HG02970 (cell line): ENCODE measurements around the gene FRAS1.

Experiments
- ATAC-seq: cut with Tn5 transposase; IDR thresholded peaks from one replicate; pipeline ENCODE4 v1.9.1; 2021; ENCODE audit warnings: mild to moderate bottlenecking, moderate library complexity, moderate number of reproducible peaks; ENCODE audit not compliant: unreplicated experiment, low FRiP score

Gene FRAS1

GRCh38 chr4:78560296-78560963 lies 503.3 kb downstream of the FRAS1 start:
- ATAC-seq, result no peak

DNA sequence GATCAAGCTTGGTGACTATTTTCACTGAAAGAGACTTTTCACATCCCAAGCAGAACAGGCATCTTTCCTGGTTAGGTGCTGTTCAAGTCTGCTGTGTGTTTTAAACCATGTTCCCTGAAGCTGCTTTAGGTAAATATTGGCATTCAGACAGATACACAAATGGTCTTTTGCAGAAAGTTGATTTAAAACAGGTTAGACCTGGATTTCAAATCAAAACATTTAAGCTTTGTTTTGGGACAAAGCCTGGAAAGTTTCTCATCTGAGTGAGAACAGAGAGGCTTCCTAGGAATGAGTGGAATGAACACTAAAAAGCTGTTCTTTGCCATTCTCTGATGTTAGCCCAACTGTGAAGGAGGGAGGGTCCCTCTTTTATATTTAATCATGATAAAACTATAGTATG lies 504.6 kb downstream of the FRAS1 start:
- ATAC-seq, result no peak

GRCh38 chr4:78562687-78563086 lies 505.6 kb downstream of the FRAS1 start:
- no peak for ATAC-seq

- ATAC-seq, result no peak
These were observed 508.8 kb downstream of the FRAS1 start for GRCh38 chr4:78565971-78566372.

DNA sequence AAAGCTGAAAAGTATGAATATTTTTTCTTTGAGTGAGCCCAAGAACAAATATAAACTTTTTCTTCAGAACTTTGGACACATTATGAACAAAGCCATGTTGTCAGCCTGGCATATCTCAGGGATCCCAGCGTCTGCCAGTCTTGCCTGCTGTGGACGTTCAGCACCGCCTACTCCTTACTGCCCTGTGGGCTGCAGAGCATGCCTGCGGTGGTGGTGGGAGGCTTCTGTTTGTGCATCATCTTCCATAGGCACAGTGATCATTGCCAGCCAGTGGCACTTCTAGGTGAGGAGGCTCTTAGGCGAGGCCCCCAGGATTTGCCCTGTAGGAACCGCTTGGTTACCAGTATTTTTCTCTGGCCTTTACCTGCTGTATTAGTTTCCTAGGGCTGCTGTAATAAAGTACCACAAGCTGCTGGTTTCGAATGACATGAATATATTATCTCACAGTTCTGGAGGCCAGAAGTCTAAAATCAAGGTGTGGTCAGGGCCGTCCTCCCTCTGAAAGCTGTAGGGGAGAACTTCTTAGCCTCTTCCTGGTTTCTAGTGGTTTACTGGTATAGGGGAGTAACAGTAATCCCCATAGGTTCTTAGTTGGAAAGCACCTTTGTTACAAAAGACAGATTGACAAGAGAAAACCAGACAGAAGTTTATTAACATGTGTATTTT lies 509.8 kb downstream of the FRAS1 start:
- no peak for ATAC-seq

- no peak for ATAC-seq
These were observed 510.5 kb downstream of the FRAS1 start for GRCh38 chr4:78567500-78568060.

- peak; percentile 42 for ATAC-seq
These were observed 511.6 kb downstream of the FRAS1 start for GRCh38 chr4:78568640-78569305.

GRCh38 chr4:78569306-78569821 lies 512.2 kb downstream of the FRAS1 start:
- ATAC-seq, result no peak

- no peak for ATAC-seq
These were observed 513.0 kb downstream of the FRAS1 start for GRCh38 chr4:78570117-78570516.

- no peak for ATAC-seq
These were observed 514.7 kb downstream of the FRAS1 start for GRCh38 chr4:78571804-78572203.

GRCh38 chr4:78578674-78579425 lies 521.7 kb downstream of the FRAS1 start:
- ATAC-seq, result no peak

GRCh38 chr4:78581618-78582017 lies 524.5 kb downstream of the FRAS1 start:
- ATAC-seq, result no peak

- no peak for ATAC-seq
These were observed 527.9 kb downstream of the FRAS1 start for GRCh38 chr4:78584863-78585547.

- ATAC-seq, result no peak
These were observed 528.5 kb downstream of the FRAS1 start for GRCh38 chr4:78585633-78586032.

DNA sequence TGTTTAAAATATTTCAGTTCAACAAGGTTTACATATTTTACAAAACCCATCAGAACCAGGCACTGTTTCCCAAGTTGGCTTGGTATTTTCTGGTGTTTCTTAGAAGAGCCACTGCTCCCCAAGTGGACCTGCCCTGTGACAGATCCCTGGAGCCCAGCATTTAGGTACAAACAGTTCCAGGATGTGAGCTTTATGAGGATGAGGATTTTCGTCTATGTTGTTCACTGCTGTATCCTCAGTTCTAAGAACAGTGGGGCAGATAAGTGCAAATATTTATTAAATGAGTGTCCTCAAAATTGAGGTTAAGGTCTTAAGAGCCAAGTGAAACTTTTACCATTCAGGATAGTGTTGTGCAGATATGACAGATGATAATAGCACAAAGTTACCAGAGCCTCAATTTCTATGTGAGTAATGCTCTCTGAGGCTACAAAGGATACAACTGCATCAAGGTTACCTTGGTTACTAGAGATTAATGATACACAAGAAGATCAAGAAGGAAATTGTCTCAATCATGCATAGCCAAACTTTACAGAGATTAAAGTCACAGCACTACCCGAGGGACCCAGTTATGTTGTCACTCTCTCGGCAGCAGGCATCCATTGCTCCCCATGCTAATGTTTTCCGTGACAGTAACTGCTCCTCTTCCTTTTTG lies 531.9 kb downstream of the FRAS1 start:
- no peak for ATAC-seq

- ATAC-seq, result no peak
These were observed 534.3 kb downstream of the FRAS1 start for GRCh38 chr4:78591404-78591803.

- ATAC-seq, result no peak
These were observed 535.1 kb downstream of the FRAS1 start for GRCh38 chr4:78592088-78592783.
